CD14-positive monocyte (primary cell): Measurements from ENCODE around the gene CTNNB1. TPM values are rescaled to one million over a fixed set of nuclear protein-coding genes. Genes with fewer than 3 reads are reported as not detected.
A peak's percentile ranks its signal among the peaks of the same experiment; 100 is the strongest.

Source experiments
- DNase-seq, 3 donors: peaks; one replicate each; pipeline ENCODE4 v3.0.0-alpha.2; 2011 to 2022
- H2AFZ ChIP-seq: 2 replicates; pipeline ENCODE4 v1.6.0; 2012; ENCODE audit warnings: mild to moderate bottlenecking, low read depth, low read length, inconsistent platforms; ENCODE audit not compliant: insufficient read depth, poor library complexity, severe bottlenecking
- H3K27ac ChIP-seq, 2 donors: 1 replicate in 1 of 2; 2 replicates in 1 of 2; pipeline ENCODE4 v1.5.1; 2012 to 2013; ENCODE audit warnings: low read length in 2 of 2, control low read depth in 1 of 2, inconsistent platforms in 1 of 2, low read depth in 1 of 2, mild to moderate bottlenecking in 1 of 2
- H3K27me3 ChIP-seq, 2 donors: one replicate each; pipeline versions ENCODE4 v1.6.0 to v1.6.1; 2011 to 2013; ENCODE audit warnings: low read length in 2 of 2; ENCODE audit not compliant: control insufficient read depth in 2 of 2, insufficient read depth in 2 of 2
- H3K36me3 ChIP-seq, 2 donors: replicated peaks in 1 of 2; 1 replicate in 1 of 2; 2 replicates in 1 of 2; pipeline versions ENCODE4 v1.5.1 to v1.6.1; 2012 to 2013; ENCODE audit warnings: low read length in 2 of 2, control low read depth in 1 of 2, inconsistent platforms in 1 of 2, mild to moderate bottlenecking in 1 of 2; ENCODE audit not compliant: insufficient read depth in 2 of 2, control insufficient read depth in 1 of 2
- H3K4me1 ChIP-seq, 2 donors: 1 replicate in 1 of 2; 2 replicates in 1 of 2; pipeline versions ENCODE4 v1.5.1 to v1.6.1; 2012 to 2013; ENCODE audit warnings: low read length in 2 of 2, control low read depth in 1 of 2, inconsistent platforms in 1 of 2, mild to moderate bottlenecking in 1 of 2, moderate library complexity in 1 of 2; ENCODE audit not compliant: insufficient read depth in 2 of 2, control insufficient read depth in 1 of 2
- H3K4me2 ChIP-seq: replicated peaks from 2 replicates; pipeline ENCODE3; 2012; ENCODE audit warnings: low read length, moderate library complexity, mild to moderate bottlenecking; ENCODE audit not compliant: poor library complexity, severe bottlenecking; ENCODE audit errors: extremely low read depth
- H3K4me3 ChIP-seq, 3 experiments: fragments of 200-600 bp in 1 of 3; sonication (generic) in 1 of 3; replicated peaks in 1 of 3; 1 replicate in 2 of 3; 2 replicates in 1 of 3; pipeline ENCODE4 v1.5.1; 2011 to 2013; ENCODE audit warnings: low read length in 3 of 3, mild to moderate bottlenecking in 3 of 3, control low read depth in 2 of 3, low read depth in 2 of 3, inconsistent platforms in 1 of 3, moderate library complexity in 1 of 3
- H3K79me2 ChIP-seq: 2 replicates; pipeline ENCODE4 v1.6.0; 2012; ENCODE audit warnings: mild to moderate bottlenecking, control low read depth, inconsistent platforms, low read length, moderate library complexity; ENCODE audit not compliant: insufficient read depth
- H3K9ac ChIP-seq: 2 replicates; pipeline ENCODE4 v1.6.0; 2017; ENCODE audit warnings: low read length, mild to moderate bottlenecking; ENCODE audit not compliant: insufficient read depth, poor library complexity, severe bottlenecking
- H3K9me3 ChIP-seq, 2 donors: replicated peaks in 1 of 2; 1 replicate in 1 of 2; 2 replicates in 1 of 2; pipeline versions ENCODE4 v1.5.1 to v1.6.1; 2012 to 2013; ENCODE audit warnings: low read length in 2 of 2, control low read depth in 1 of 2; ENCODE audit not compliant: control insufficient read depth in 1 of 2, insufficient read depth in 1 of 2
- H4K20me1 ChIP-seq: 2 replicates; pipeline ENCODE4 v1.6.0; 2012; ENCODE audit warnings: mild to moderate bottlenecking, low read length, control low read depth, moderate library complexity; ENCODE audit not compliant: insufficient read depth
- H3K27ac Mint-ChIP-seq, 7 donors: one replicate each; pipeline ENCODE4 v1.8.0; 2020; ENCODE audit warnings: mild to moderate bottlenecking in 7 of 7, mixed read lengths in 7 of 7, moderate library complexity in 6 of 7, inconsistent platforms in 2 of 7
- H3K27me3 Mint-ChIP-seq, 3 donors: one replicate each; pipeline ENCODE4 v1.8.0; 2021 to 2022; ENCODE audit warnings: low read depth in 3 of 3, mild to moderate bottlenecking in 3 of 3, mixed read lengths in 3 of 3, moderate library complexity in 3 of 3, inconsistent platforms in 1 of 3
- H3K36me3 Mint-ChIP-seq, 2 donors: one replicate each; pipeline ENCODE4 v1.8.0; 2020; ENCODE audit warnings: mixed read lengths in 2 of 2, inconsistent platforms in 1 of 2, mild to moderate bottlenecking in 1 of 2
- H3K4me1 Mint-ChIP-seq: one replicate; pipeline ENCODE4 v1.8.0; 2020; ENCODE audit warnings: mild to moderate bottlenecking, mixed read lengths
- H3K4me3 Mint-ChIP-seq, 2 donors: one replicate each; pipeline ENCODE4 v1.8.0; 2020; ENCODE audit warnings: mild to moderate bottlenecking in 2 of 2, mixed read lengths in 2 of 2, moderate library complexity in 1 of 2
- H3K9me3 Mint-ChIP-seq, 7 donors: one replicate each; pipeline ENCODE4 v1.8.0; 2020 to 2022; ENCODE audit warnings: mixed read lengths in 7 of 7, mild to moderate bottlenecking in 6 of 7, moderate library complexity in 6 of 7, inconsistent platforms in 2 of 7
- CTCF ChIP-seq: fragments of 200-600 bp; IDR thresholded peaks from one replicate; pipeline ENCODE4 v1.8.0; 2022; ENCODE audit warnings: antibody characterized with exemption, mild to moderate bottlenecking
- WGBS: methylation state at CpG from one replicate; pipeline ENCODE4 v1.1.5; 2013; ENCODE audit warnings: missing lambda C conversion rate; ENCODE audit not compliant: insufficient coverage; 5-methylcytosine and 5-hydroxymethylcytosine counted together
- intact Hi-C, 2 donors: fragments of 100-400 bp; cut with micrococcal nuclease; formaldehyde crosslinking; loops; one replicate each; pipeline versions ENCODE4 v1.15.0 to v1.15.1; 2023
- polyA plus RNA-seq, 3 donors: library from polyadenylated mRNA; depleted of rRNA in 1 of 3; unstranded in 2 of 3; stranded (reverse) in 1 of 3; fragments of 300-500 nt in 2 of 3; fragments of >200 nt in 1 of 3; fragmentation: Illumina TruSeq in 2 of 3; gene quantifications; 1 replicate in 2 of 3; 2 replicates in 1 of 3; pipeline ENCODE4 v1.2.3, GENCODE V29; 2012 to 2021

Gene CTNNB1
- polyA plus RNA-seq, 3 donors: 51.2 to 240 (median 54.3) TPM

- 40% methylated on average over 1 of the region's 3 CpGs for WGBS
- Histone ChIP-seq H4K20me1 (no peaks in the 10 kb centered on the region), H3K36me3 (no peaks in the 10 kb centered on the region), H3K4me3 (no peak overlapping the region), H3K9me3 (no peaks in the 10 kb centered on the region), H3K27ac (no peak overlapping the region), H3K79me2 (no peaks in the 10 kb centered on the region), H3K4me2 (no peak overlapping the region), H3K9ac (no peak overlapping the region), H3K4me1 (peaks cover 0 to 6% of the 10 kb centered on the region in 2 donors), H2AFZ (no peak overlapping the region), H3K27me3 (no peaks in the 10 kb centered on the region)
- DNase-seq: no peak
- Mint-ChIP-seq H3K27ac (peak overlapping the region in 2 of 7 donors; percentile 22 to 31), H3K9me3 (peaks cover 0 to 5% (median 1%) of the 10 kb centered on the region in 7 donors), H3K27me3 (peaks cover 0 to 2% (median 2%) of the 10 kb centered on the region in 3 donors), H3K36me3 (no peaks in the 10 kb centered on the region), H3K4me3 (no peak overlapping the region), H3K4me1 (peaks cover 13% of the 10 kb centered on the region)
- intact Hi-C loops: no loop called here
- no peak for TF ChIP-seq CTCF
Measured at GRCh38 chr3:41163421-41163820, 35.9 kb upstream of the CTNNB1 start.

- 83% methylated on average over 1 of the region's 2 CpGs for WGBS
Measured at GRCh38 chr3:41164777-41165176, 34.5 kb upstream of the CTNNB1 start.

More at GRCh38 chr3:41164777-41165176, 34.5 kb upstream of the CTNNB1 start:
- Mint-ChIP-seq H3K27me3 (peaks cover 0 to 2% (median 2%) of the 10 kb centered on the region in 3 donors), H3K9me3 (peaks cover 0 to 5% (median 2%) of the 10 kb centered on the region in 7 donors), H3K4me1 (peaks cover 16% of the 10 kb centered on the region), H3K27ac (no peak overlapping the region), H3K36me3 (no peaks in the 10 kb centered on the region), H3K4me3 (no peak overlapping the region)
- intact Hi-C loops: no loop called here
- Histone ChIP-seq H3K9me3 (no peaks in the 10 kb centered on the region), H4K20me1 (no peaks in the 10 kb centered on the region), H3K4me1 (peaks cover 0 to 6% of the 10 kb centered on the region in 2 donors), H3K4me2 (no peak overlapping the region), H3K36me3 (no peaks in the 10 kb centered on the region), H3K27ac (no peak overlapping the region), H3K79me2 (no peaks in the 10 kb centered on the region), H3K4me3 (no peak overlapping the region), H3K9ac (no peak overlapping the region), H3K27me3 (no peaks in the 10 kb centered on the region), H2AFZ (no peak overlapping the region)
- no peak for TF ChIP-seq CTCF
- DNase-seq: no peak
